IPS-NIHi7 (cell line): ENCODE data around the gene NCS1.
A peak's percentile ranks its signal among the peaks of the same experiment; 100 is the strongest.

Experiments
- DNase-seq: peaks from one replicate; pipeline ENCODE4 v3.0.0; 2012; ENCODE audit warnings: mixed read lengths; ENCODE audit errors: extremely low spot score

The NCS1 gene

DNA sequence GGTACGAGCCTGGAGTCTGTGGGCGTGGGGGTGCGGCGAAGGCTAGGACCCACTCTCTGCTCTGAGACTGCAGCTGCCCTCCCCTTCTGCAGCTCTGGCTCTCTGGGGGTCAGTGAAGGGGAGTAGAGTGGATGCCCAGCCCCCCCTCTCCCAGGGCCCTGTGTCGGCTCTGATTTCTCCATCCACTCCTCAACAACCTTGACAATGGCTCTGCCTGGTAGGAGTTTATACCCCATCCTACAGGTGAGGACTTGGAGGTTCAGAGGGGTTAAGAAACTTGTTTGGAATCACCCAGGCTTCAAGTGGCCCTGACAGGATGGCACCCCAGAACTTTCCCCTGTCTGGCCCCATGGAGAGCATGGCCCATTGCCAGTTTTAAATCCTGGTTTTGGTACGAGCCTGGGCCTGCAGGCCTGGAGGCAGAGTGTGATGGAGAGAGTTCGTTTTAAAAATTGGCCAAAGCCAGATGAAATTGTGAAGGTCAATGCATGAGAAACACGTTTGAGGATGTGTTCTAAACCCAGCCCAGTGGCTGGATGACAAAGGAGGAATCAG is 22.3 kb downstream of the NCS1 start:
- DNase-seq, result no peak

- no peak for DNase-seq
These were observed 23.4 kb downstream of the NCS1 start for GRCh38 chr9:130195638-130196037.

- DNase-seq, result no peak
These were observed 24.4 kb downstream of the NCS1 start for GRCh38 chr9:130196643-130197042.

DNA sequence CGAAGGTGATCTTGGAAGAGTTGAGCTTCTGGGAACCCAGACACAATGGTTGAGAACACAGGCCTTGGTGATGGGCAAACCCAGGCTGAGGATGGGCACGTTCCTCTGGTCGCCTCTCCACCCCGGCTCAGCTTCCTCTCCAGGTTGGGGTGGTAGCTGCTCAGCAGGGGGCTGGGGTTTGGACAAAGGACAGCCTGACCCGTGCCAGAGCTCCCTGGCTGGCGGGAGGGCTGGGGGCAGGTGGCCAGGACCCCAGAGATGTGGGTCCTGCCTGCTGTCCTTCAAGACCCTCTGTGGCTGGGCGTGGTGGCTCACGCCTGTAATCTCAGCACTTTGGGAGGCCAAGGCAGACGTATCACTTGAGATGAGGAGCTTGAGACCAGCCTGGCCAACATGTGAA is 25.2 kb downstream of the NCS1 start:
- no peak for DNase-seq

DNA sequence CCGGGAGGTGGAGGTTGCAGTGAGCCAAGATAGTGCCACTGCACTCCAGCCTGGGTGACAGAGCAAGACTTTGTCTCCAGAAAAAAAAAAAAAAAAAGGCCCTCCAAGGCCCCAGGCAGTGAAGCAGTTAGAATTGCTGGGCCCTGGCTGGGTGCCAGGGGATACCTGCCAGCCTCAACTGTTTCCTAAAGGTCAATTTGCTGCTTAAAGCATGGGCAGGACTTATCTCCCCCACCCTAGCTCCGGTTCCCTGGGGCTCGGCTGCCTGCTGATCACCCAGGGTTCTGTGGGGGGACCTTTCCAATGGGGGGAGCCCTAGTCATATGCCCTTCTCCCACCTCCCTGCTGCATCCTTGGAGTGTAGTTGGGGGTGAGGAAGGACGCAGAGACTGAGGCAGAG is 25.7 kb downstream of the NCS1 start:
- DNase-seq, result no peak

DNA sequence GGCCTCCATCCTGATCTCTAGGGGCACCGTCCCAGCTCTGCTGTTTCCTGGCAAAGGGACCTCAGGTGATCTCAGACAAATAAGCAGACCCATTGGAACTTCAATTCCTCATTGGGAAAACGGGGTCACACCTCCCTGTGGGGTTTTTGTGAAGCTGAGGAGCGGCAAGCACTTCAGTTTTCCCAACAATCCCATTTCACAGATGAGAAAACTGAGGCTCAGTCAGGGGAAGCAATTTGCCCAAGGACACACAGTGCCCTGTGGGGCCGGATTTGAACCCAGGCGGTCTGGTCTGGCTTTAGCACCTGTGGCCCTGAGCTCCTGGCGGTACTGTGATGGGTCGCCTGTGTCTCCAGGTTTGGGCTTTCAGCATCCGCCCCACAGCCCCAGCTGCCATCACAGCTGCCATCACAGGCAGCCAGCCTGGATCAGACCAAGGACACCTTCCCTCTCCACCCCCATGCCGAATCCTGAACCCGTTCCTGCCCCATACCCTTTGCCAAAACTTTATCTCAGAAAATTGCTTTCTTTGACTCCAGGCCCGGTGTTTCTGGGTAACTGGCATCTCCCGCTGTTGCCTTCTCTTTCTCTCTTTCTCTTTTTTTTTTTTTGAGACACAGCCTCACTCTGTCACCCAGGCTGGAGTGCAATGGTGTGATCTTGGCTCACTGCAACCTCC is 26.4 kb downstream of the NCS1 start:
- no peak for DNase-seq

DNA sequence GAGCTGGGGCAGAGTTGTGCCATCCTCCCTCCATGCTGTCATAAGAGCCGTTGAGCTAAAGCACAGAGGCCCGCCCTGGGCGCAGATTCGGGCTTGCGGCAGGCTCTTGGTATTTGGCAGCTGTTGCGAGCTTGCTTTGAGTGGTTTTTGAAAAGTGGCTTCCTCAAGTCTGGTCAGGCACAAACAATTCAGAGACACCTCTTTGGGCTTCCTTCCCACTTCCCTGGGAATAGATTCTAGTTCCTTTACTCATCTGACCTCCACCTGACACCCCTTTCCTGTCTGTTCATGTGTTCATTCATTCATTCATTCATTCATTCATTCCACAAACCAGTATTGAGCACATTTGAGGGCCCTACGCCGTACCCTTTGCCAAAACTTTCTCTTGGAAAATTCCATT is 27.4 kb downstream of the NCS1 start:
- DNase-seq, result no peak

DNA sequence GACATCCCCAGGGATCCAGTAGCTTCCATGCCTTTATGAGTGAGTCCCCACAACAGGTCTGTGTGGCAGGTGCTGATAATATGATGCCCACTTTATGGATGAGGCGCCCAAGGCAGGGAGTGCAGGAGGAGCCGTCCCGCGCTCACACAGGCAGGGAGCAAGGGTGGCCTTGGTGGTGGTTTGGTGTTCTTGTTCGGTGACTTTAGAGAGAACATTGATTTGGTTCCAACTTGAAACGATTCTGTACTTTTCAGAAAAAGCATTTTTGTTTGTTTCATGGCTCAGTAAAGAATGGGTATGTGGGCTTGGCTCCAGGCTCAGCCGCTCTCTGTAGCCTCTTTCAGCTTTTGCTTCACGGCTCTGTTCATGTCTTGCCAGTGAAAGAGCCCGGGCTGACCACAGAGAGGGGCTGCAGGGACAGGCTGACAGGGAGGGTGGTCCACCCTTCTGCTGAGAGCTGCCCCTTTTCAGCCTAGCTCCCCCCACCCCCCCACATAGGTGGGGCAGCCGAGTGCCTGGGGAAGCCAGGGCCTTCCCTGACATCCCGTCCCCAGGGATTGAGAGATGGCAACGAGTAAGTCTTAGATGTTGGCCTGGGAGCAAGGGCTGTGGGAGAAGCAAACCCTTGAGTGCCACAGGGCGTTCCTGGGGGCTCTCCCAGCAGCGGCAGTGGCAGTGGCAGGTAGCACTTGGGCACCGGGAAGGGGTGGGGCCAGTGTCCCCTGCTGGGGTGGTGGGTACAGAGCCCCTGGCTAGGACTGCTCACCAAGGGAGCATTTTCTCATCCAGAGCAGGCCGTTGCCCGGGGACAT is 28.0 kb downstream of the NCS1 start:
- DNase-seq, result no peak

- no peak for DNase-seq
These were observed 29.2 kb downstream of the NCS1 start for GRCh38 chr9:130201399-130201873.

DNA sequence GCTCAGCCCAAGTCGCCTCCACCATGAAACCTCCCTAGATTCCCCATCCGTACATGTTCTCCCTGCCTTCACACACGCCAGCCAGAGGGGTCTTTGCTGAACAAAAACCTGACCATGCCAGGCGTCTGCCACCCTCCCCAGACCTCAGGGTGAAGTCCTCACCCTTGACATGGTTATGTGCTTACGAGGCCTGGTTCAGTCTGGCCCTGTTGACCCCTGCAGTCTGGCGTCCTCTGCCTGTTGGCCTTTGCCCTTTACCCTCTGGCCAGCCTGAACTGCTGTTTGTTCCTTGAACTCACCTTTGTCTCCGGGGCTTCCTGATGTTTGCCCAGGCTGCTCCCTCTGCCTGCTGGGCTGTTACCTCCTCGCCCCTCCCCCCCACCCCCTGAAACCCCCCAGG is 29.8 kb downstream of the NCS1 start:
- no peak for DNase-seq

- DNase-seq, result no peak
These were observed 32.1 kb downstream of the NCS1 start for GRCh38 chr9:130204341-130204740.

DNA sequence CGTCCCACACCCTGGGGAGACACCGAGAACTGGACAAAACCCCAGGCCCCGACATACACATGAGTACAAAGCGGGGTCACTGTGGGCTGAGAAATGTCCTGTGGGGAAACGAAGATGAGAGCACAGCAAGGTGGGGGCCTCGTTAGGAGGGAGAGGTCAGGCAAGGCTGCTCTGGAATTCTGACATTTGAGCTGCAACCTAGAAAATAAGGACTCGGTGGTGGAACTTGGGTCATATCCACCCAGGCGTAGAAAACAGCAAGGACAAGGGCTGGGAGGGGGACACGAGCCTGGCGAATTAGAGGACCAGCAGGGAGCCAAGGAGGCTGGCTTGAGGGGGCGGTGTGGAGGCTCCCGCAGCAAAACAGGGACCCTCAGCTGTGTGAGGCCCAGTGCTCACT is 32.8 kb downstream of the NCS1 start:
- DNase-seq, result no peak

GRCh38 chr9:130205912-130206311 is 33.7 kb downstream of the NCS1 start:
- no peak for DNase-seq

DNA sequence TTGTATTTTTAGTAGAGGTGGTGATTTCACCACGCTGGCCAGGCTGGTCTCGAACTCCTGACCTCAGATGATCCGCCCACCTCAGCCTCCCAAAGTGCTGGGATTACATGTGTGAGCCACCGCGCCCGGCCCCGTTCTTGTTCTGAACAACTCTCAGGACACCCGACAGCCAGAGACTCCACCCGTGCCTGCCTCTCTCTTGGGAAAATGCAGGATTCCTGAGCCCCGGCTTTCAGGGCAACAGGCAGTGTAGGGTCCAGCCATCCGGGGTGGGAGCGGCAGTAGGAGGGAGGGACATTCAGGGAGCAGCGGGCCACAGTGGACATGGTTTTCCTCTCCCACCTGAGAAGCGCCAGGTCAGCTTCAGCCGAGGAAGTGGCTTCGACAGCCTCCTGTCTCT is 34.4 kb downstream of the NCS1 start:
- DNase-seq, result no peak

- no peak for DNase-seq
These were observed 35.2 kb downstream of the NCS1 start for GRCh38 chr9:130207241-130207992.

DNA sequence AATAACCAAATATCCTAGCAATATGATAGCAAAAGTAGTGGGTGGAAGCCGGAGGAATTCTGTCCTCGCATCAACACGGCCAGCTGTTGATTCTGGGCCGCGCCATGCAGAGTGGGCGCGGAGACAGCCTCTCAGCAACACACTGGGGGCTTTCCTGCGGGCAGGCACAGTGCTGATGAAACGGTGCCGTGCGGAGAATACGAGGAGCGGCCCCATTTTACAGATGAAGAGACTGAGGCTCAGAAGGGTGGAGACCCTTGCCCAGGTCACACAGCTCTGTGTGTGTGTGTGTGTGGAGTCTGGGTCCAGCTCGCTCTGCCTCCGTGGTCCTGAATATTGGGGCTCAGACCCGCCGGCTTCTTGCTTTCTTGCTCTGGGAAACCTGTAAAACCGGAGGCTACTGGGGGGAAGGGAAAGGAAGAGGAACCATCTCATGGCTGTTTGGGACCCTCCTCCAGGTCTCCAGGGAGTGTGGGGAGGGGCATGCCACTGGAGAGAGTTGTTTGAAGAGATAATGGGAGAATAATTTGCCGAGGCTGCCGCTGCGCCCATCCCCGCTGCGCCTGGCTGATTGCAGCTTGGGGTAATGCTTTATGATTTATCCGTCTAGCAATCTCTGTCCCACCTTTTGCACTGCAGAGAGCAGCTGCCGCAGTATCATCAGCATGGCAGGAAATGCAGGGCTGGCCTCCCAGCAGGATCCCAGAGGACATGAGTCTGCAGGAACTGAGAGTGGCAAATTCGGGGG is 36.6 kb downstream of the NCS1 start:
- peak; percentile 42 for DNase-seq

GRCh38 chr9:130209422-130209821 is 37.2 kb downstream of the NCS1 start:
- DNase-seq, result no peak

DNA sequence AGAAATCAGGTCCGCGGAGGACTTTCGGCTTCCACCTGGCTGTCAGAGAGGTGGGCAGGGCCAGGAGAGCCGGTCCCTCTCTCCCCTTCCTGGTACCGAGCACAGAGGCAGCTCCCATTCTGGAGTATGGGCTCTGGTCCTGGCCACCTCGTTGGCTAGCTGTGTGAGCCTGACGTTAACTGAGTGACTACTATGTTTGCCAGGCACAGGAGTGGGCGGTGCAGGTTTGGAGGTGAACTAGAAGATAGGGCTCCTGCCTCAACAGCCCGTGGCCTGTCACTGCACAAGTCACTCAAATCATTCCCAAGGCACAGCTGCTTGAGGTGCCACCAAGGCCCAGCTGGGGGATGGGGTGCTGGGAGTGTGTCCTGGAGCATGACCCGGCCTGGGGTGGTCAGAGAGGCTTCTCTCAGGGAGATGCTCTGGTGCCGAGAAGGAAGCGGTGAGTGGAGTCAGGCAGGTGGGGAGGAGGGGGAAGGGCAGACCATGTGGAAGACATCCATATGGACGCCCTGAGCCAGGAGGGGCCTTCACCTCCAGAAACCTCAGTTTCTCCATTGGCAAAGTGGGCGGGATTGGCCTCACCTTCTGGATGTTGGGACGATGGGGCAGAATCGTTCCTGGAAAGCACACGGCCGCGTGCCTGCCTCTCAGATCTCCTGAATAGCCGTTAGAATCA is 39.5 kb downstream of the NCS1 start:
- no peak for DNase-seq

GRCh38 chr9:130212543-130213297 is 40.5 kb downstream of the NCS1 start:
- no peak for DNase-seq
